Measurements from ENCODE around the gene CCDC91.

The CCDC91 gene

DNA sequence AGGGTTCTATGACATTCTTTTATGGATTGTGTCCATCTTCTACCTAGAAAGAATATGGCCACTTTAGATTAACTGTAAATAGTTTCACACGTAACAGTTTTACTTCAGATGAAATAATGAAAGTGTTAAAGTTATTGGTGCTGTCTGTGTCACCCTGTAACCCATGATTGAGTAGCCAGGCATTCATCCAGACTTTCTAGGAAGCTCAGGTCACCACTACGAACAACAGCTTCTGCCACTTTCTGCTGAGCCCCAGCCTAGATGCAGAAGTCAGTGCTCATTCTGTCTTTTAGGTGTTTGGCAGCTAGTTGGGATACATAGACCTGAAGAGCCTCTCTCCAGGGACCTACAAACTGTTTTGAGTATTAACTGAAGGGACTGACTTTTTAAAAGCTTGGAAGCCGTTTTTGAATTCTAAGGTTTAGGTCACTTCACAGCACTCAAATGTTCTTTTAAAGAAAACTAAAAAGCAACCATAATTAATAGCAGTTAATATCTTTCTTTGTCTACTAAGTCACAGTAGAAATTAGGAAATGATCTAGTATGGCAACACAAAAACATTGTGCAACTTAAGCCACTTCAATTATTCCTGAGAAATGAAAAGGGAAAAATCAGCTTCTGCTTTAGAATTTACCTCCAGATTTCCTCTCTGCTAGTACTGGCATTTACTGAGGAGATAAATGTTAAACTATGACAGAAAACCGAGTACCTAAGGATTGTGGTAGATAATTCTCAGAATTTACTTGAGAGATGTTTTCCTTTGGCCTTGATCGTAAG lies 266.9 kb downstream of the CCDC91 start:
- TF ChIP-seq, protein P1, sequence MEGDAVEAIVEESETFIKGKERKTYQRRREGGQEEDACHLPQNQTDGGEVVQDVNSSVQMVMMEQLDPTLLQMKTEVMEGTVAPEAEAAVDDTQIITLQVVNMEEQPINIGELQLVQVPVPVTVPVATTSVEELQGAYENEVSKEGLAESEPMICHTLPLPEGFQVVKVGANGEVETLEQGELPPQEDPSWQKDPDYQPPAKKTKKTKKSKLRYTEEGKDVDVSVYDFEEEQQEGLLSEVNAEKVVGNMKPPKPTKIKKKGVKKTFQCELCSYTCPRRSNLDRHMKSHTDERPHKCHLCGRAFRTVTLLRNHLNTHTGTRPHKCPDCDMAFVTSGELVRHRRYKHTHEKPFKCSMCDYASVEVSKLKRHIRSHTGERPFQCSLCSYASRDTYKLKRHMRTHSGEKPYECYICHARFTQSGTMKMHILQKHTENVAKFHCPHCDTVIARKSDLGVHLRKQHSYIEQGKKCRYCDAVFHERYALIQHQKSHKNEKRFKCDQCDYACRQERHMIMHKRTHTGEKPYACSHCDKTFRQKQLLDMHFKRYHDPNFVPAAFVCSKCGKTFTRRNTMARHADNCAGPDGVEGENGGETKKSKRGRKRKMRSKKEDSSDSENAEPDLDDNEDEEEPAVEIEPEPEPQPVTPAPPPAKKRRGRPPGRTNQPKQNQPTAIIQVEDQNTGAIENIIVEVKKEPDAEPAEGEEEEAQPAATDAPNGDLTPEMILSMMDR (IDR thresholded peaks at IDR 0.05): no peak

DNA sequence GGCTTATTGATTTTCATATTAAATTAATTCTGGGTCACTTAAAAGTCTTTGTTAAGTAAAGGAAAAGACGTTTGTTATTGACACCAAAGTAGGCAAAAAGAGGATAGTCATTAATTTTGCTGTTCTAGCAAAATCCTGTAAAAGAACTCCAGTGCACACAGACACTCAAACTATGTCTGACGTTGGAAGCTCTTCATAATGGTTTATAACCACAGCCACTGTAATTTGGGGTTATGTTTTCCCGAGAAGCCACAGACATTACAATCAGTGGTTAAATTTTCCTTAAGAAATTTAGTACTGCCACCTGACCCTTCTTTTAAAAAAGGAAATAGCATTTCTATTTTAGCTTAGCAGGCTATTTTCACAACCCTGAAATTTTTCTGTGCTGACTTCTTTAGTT lies 267.5 kb downstream of the CCDC91 start:
- TF ChIP-seq, protein P1 (IDR thresholded peaks at IDR 0.05): no peak

DNA sequence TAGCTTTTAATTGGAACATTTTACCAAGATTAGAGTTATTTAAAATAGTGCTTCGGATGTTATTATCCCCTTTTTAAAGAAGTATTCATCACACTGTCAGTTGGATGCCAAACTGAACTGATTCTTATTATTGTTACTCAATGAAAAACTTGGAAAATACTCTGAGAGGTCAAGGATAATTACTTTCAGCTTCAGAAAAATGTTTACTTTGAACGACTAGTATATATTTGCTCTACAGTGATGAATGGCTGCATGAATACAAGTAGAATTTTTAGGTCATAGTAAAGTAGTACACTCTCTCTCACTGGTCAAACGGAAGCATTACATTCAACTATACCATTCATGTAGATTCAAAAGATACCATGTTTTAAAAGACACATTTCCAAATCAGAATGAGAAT lies 269.2 kb downstream of the CCDC91 start:
- TF ChIP-seq, protein P1 (IDR thresholded peaks at IDR 0.05): no peak

DNA sequence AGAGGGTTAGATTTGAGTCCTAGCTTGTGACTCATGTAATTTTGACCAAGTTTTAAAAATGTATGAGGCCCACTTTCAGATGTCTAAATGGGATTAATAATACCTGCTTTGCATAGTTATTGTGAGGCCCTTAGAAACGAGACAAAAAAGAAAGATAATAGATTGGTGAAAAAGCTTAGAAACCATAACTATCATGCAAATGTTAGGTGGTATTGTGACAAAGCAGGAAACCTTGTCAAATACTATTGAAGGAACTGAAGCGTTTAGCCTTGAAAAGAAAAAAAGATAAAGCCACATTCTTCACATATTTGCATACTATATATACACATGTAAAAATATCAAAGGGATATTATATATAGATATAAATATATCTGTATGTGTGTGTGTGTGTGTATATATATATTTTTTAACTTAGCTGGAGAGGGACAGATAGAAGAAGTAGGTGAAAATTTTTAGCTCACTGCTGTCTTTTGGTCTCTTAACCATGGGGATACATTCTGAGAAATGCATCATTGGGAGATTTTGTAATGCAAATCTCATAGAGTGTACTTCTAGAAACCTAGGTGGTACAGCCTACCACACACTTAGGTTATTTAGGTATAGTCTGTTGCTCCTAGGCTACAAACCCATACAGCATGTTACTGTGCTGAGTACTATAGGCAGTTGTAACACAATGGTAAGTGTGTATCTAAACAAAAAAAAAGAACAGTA lies 270.3 kb downstream of the CCDC91 start:
- TF ChIP-seq, protein P1 (IDR thresholded peaks at IDR 0.05): no peak

DNA sequence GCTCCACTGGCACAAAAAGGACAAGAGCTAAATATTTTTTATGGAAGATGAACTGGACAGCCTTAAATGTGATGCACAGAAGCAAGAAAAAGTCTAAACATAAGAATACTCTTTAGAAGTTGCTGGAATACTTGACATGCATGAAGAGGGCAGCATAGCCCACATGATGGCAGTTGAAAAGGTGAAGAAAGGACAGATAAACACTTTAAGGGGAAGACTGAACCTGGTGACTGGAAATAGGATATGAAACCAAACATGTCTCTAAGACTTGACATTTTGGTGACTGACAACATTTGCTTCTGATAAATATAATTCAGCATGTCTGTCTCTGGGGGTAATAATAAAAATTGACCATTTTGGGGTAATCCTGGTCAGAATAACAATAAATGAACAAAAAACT lies 273.1 kb downstream of the CCDC91 start:
- TF ChIP-seq, protein P1 (IDR thresholded peaks at IDR 0.05): no peak

DNA sequence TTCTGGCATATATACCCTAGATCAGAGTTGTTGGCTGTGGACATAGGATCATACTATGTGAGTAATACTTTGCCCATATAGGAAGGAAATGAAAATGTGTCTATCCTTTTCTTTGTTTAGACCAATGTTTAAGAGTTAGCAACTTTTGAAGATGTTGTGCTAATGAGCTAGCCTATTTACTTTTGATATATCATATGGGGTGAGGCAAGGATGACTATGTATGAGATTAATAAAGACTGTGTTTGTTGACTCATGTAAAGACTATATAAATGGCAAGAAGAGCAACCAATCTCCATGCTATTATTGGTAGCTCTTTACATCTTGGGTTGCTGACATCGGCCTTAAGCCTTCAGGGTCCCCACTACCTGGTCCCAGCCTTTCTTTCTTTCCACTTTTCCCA lies 289.4 kb downstream of the CCDC91 start:
- TF ChIP-seq, protein P1 (IDR thresholded peaks at IDR 0.05): no peak

DNA sequence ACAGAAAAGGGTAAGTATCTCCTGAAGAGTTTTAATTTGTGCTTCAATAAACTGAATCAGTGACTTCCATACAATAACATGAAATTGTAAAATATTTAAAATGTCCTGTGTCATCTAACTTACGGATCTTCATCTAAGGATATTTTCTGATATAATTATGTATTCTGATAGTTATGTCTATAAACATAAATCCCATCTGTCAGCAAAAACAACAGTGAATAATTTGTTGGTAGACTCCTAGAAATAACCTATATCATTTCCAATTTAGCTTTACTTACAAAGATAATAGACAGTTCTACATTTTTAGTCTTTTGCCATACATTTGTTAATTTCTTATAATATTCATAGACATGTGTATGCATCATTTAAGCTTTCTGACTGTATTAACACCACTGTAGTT lies 293.9 kb downstream of the CCDC91 start:
- TF ChIP-seq, protein P1 (IDR thresholded peaks at IDR 0.05): no peak
